ENCODE measurements around the gene GTF2H4. TPM values are rescaled to one million over a fixed set of nuclear protein-coding genes. Genes with fewer than 3 reads are reported as not detected.
A peak's percentile ranks its signal among the peaks of the same experiment; 100 is the strongest.

The GTF2H4 gene
- total and polyA plus RNA-seq, 5 donors = 10.6 to 29.7 (median 14.1) TPM

DNA sequence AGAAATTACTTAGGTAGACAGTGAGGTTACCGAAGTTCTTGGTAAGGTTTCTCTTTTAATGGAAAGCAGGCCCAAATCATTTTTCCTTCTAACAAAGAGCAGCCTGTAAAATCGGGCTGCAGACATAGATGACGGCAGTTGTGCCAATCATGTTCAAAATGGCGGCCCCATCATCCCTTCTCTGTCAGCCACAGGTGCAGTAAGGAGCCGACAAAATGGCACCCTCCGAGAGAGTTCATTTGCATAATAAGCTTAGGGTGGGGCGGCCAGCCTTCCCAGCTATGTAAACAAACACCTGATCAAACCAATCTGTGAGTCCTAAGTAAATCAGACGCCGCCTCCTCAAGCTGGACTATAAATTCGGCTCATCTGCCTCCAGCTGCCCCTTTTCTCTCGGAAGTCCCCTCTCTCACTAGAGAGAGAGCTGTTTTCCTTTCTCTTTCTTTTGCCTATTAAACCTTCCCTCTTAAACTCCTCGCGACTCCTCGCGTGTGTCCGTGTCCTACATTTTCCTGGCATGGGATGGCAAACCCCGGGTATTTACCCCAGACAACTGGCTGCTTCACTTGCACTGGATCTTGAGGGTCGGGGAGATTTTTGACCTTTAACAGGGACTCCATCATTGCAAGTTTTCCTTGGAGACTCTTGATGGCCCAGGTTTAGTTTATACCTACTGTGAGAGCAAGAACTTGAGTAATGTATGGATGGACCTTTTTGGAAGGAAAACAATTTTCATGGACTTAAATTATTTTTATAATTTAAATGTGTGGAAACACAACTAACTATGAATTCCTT is 32.6 kb upstream of the GTF2H4 start:
- ATAC-seq (no peak), DNase-seq (no peak)
- intact Hi-C loops (cut with DNase I) = loop anchor here (2.0 to 5.0 kb wide), 2 partner anchors 47 to 48 kb away; no protein-coding TSS in a partner anchor
- Histone ChIP-seq H3K4me1 (ENCODE audit: control insufficient read depth, insufficient read depth, low read length) (no peaks in the 10 kb centered on the region), H3K9me3 (ENCODE audit: control insufficient read depth, low read length) (no peaks in the 10 kb centered on the region), H3K4me3 (ENCODE audit: low read length) (no peak overlapping the region), H3K27me3 (ENCODE audit: control insufficient read depth, insufficient read depth) (no peaks in the 10 kb centered on the region), H3K27ac (ENCODE audit: low read length) (no peak overlapping the region)
- 90% methylated on average over 18 of the region's 18 CpGs for WGBS

DNA sequence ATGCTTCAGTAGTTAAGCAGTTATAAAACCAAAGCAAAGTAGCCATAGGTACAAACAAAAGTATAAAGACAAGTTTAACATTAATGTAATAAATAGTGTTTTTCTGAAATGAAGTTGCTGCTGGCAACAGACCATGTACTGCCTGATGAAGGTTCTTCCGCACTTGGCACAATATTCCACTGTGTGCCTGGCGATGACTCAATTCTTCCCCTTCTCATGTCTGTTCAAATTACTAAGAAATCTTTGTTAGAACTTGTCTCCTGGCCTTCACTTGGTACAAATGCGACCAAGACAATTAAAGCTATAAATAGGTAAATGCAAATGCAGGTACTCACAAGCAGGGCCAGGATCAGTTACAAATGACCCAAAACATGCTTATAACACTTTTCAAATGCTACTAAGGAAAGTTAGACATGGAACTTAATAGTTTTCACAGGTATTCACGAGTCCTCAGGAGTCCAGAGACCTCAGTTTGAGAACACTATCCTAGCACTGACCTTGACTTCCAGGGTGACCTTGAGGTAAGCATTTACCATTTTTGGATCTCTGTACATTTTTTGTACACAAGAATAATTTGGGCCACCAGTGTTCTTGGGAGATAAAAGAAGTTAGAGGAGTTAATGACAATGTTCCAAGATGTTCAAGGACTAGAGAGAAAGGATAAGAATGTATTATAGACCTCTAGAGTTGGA is 31.8 kb upstream of the GTF2H4 start:
- no peak overlapping the region for H3K27ac ChIP-seq (ENCODE audit: low read length)
- no peaks in the 10 kb centered on the region for H3K9me3 ChIP-seq (ENCODE audit: control insufficient read depth, low read length)
- no peaks in the 10 kb centered on the region for H3K4me1 ChIP-seq (ENCODE audit: control insufficient read depth, insufficient read depth, low read length)
- no peaks in the 10 kb centered on the region for H3K27me3 ChIP-seq (ENCODE audit: control insufficient read depth, insufficient read depth)
- H3K4me3 ChIP-seq (ENCODE audit: low read length) = no peak overlapping the region
- 42% methylated on average over 4 of the region's 4 CpGs for WGBS
- DNase-seq (no peak), ATAC-seq (peak in 1 of 2 donors; percentile 41)
- intact Hi-C loops (cut with DNase I) = loop anchor here (2.0 to 5.0 kb wide), 2 partner anchors 47 to 49 kb away; no protein-coding TSS in a partner anchor

- H3K27ac ChIP-seq (ENCODE audit: low read length) = peak overlapping the region; percentile 91
- WGBS = 13% methylated on average over 15 of the region's 15 CpGs
- intact Hi-C loops (cut with DNase I) = loop anchor here (2.0 to 5.0 kb wide), 2 partner anchors 49 to 50 kb away; no protein-coding TSS in a partner anchor
- H3K27me3 ChIP-seq (ENCODE audit: control insufficient read depth, insufficient read depth) = no peaks in the 10 kb centered on the region
- peaks cover 5% of the 10 kb centered on the region for H3K4me1 ChIP-seq (ENCODE audit: control insufficient read depth, insufficient read depth, low read length)
- ATAC-seq = peak; percentile 88 to 92
- H3K4me3 ChIP-seq (ENCODE audit: low read length) = peak overlapping the region; percentile 46
- DNase-seq = peak; percentile 90 to 98 (median 94)
- no peaks in the 10 kb centered on the region for H3K9me3 ChIP-seq (ENCODE audit: control insufficient read depth, low read length)
These were observed 30.4 kb upstream of the GTF2H4 start for GRCh38 chr6:30877419-30878262.

DNA sequence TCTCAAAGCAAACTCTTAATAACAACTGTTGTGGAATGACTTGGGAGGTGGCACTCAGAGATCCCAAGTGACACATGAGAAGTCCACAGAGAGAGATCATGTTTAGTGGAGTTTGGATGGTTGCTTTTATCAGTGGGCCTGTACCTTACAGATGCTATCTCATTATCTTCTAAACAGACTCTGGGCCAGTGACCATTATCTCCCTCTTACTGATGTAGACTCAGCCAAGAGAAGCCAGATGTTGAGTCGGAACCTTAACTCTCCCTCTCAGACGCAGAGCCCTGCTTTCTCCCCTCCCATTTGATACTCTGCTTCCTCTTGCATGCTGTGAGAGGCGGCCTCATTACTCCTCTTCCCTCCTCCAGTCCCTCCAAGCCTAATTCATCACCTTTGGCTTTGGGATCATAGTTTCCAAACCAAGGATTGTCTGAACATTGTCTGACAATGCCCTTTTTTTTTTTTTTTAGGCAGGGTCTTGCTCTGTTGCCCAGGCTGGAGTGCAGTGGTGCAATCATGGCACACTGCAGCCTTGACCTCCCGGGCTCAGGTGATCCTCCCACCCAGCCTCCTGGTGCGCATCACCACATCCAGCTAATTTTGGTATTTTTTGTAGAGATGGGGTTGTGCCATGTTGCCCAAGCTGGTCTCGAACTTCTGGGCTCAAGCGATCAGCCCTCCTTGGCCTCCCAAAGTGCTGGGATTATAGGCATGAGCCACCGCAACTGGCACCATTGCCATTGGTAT is 28.2 kb upstream of the GTF2H4 start:
- H3K27ac ChIP-seq (ENCODE audit: low read length) = no peak overlapping the region
- intact Hi-C loops (cut with DNase I) = loop anchor here (5.0 to 10.0 kb wide), 3 partner anchors 53 to 138 kb away; partner anchors contain the start of genes FLOT1 (in 3 of the 4) and IER3 (in 3 of the 4)

DNA sequence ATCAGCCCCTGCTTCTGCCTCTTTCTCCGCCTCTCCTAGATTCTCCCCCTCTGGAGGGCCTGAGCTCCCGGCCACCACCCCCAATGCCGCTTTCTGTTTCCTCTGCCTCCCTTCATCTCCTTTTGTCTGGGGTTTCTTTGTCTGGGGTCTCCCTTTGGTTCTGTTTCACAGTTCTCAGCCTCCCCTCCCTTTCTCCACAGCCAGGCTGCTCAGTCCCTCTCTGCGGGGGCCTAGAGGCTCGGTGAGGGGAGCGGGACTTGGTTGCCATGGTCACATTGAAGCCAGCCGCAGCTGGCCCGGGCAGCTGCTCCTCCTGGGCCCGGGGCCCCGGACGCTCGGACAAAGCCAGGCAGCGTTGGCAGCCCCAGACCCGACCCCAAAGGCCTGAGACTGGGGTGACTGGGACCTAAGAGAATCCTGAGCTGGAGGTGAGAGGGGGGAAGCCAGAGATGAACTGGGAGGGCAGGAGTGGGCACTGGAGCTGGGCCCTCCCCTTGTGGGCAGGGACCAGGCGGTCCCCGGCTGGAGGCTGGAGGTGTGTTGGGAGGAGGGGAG is 27.2 kb upstream of the GTF2H4 start:
- DNase-seq (peak in 1 of 3 donors; percentile 62), ATAC-seq (no peak)
- H3K9me3 ChIP-seq (ENCODE audit: control insufficient read depth, low read length) = no peaks in the 10 kb centered on the region
- intact Hi-C loops (cut with DNase I) = loop anchor here in 3 of 4 donors (5.0 to 10.0 kb wide), 2 partner anchors 136 to 138 kb away; partner anchors contain the start of genes FLOT1 (in 3 of the 3) and IER3 (in 3 of the 3)
- peaks cover 14% of the 10 kb centered on the region for H3K4me1 ChIP-seq (ENCODE audit: control insufficient read depth, insufficient read depth, low read length)
- no peak overlapping the region for H3K4me3 ChIP-seq (ENCODE audit: low read length)
- H3K27ac ChIP-seq (ENCODE audit: low read length) = no peak overlapping the region
- no peaks in the 10 kb centered on the region for H3K27me3 ChIP-seq (ENCODE audit: control insufficient read depth, insufficient read depth)
- WGBS = 70% methylated on average over 16 of the region's 16 CpGs

More for the DNA sequence above, 28.2 kb upstream of the GTF2H4 start:
- DNase-seq = no peak
- no peak for ATAC-seq
- peaks cover 9% of the 10 kb centered on the region for H3K4me1 ChIP-seq (ENCODE audit: control insufficient read depth, insufficient read depth, low read length)
- no peak overlapping the region for H3K4me3 ChIP-seq (ENCODE audit: low read length)
- no peaks in the 10 kb centered on the region for H3K9me3 ChIP-seq (ENCODE audit: control insufficient read depth, low read length)
- 81% methylated on average over 8 of the region's 8 CpGs for WGBS
- no peaks in the 10 kb centered on the region for H3K27me3 ChIP-seq (ENCODE audit: control insufficient read depth, insufficient read depth)

- 64% methylated on average over 14 of the region's 14 CpGs for WGBS
- DNase-seq (peak in 2 of 3 donors; percentile 38 to 58), ATAC-seq (no peak)
- H3K27me3 ChIP-seq (ENCODE audit: control insufficient read depth, insufficient read depth) = no peaks in the 10 kb centered on the region
- H3K4me3 ChIP-seq (ENCODE audit: low read length) = no peak overlapping the region
- no peaks in the 10 kb centered on the region for H3K9me3 ChIP-seq (ENCODE audit: control insufficient read depth, low read length)
- intact Hi-C loops (cut with DNase I) = loop anchor here in 3 of 4 donors (5.0 to 10.0 kb wide), 2 partner anchors 137 to 139 kb away; partner anchors contain the start of genes FLOT1 (in 3 of the 3) and IER3 (in 3 of the 3)
- peaks cover 18% of the 10 kb centered on the region for H3K4me1 ChIP-seq (ENCODE audit: control insufficient read depth, insufficient read depth, low read length)
- H3K27ac ChIP-seq (ENCODE audit: low read length) = peak overlapping the region; percentile 9
These were observed 26.4 kb upstream of the GTF2H4 start for GRCh38 chr6:30881392-30882203.

GRCh38 chr6:30882204-30882758 is 25.7 kb upstream of the GTF2H4 start:
- DNase-seq = peak; percentile 39 to 75 (median 74)
- WGBS = 30% methylated on average over 8 of the region's 8 CpGs
- intact Hi-C loops (cut with DNase I) = loop anchor here in 3 of 4 donors (5.0 to 10.0 kb wide), 2 partner anchors 137 to 140 kb away; partner anchors contain the start of genes FLOT1 (in 3 of the 3) and IER3 (in 3 of the 3)
- ATAC-seq = no peak
- H3K27ac ChIP-seq (ENCODE audit: low read length) = peak overlapping the region; percentile 9
- H3K4me3 ChIP-seq (ENCODE audit: low read length) = no peak overlapping the region
- H3K27me3 ChIP-seq (ENCODE audit: control insufficient read depth, insufficient read depth) = no peaks in the 10 kb centered on the region
- H3K4me1 ChIP-seq (ENCODE audit: control insufficient read depth, insufficient read depth, low read length) = peaks cover 18% of the 10 kb centered on the region
- H3K9me3 ChIP-seq (ENCODE audit: control insufficient read depth, low read length) = no peaks in the 10 kb centered on the region

DNA sequence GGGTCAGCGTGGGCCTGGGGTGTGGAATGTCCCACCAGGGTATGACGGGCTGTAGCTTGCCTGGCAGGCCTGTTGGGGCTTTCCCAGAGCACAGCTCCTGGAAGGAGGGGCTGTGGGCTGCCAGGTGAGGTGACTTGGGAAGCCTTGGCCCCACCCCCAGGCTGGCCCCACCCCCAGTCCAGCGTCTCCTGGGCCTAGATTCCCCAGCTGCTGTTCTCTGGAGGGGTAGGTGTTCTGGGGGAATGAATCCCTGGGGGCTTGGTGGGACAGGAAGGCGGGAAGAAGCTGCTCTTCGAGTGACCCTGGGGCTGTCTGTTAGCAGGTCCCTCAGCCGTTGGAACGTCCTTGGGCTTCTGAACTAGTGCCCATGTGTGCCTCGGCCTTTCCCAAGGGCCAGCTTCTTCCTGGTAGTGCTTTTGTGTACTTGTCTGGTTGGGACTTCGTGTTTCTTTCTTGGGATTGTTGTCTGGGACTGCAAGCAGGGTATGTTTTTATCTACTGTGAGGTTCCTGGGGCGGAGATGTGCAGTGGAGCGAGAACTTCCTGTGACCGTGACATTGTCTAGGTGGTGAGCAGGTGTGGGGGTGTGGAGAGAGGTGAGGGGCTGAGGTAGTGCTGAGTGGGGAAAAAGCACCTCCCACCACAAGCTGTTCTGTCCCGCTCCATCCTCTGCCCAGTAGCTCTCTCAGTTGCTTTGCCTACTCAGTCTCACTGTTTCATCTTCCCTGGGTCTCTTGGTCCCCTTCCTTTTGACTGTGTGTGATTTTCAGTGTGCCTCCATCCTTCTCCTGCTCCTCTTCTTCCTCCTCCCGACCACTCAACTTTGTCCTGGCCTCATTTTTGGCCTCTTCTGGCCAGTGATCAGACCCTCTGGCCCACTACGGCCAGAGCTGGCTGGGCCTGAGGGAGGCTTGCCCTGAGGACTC is 25.0 kb upstream of the GTF2H4 start:
- Histone ChIP-seq H3K4me3 (ENCODE audit: low read length) (no peak overlapping the region), H3K9me3 (ENCODE audit: control insufficient read depth, low read length) (no peaks in the 10 kb centered on the region), H3K27ac (ENCODE audit: low read length) (peak overlapping the region; percentile 63), H3K4me1 (ENCODE audit: control insufficient read depth, insufficient read depth, low read length) (peaks cover 18% of the 10 kb centered on the region), H3K27me3 (ENCODE audit: control insufficient read depth, insufficient read depth) (no peaks in the 10 kb centered on the region)
- 52% methylated on average over 15 of the region's 15 CpGs for WGBS
- intact Hi-C loops (cut with DNase I) = loop anchor here in 3 of 4 donors (5.0 to 10.0 kb wide), 2 partner anchors 138 to 141 kb away; partner anchors contain the start of genes FLOT1 (in 3 of the 3) and IER3 (in 3 of the 3)
- no peak for ATAC-seq
- peak in 2 of 3 donors; percentile 66 to 67 for DNase-seq
